HepG2 (cell line): ENCODE results near the gene JMJD8. TPM values are rescaled to one million over a fixed set of nuclear protein-coding genes. Genes with fewer than 3 reads are reported as not detected.

Experiments
- AKNA ChIP-seq: sonication (generic); formaldehyde crosslinking; IDR thresholded peaks from 2 replicates; pipeline ENCODE4 v1.4.0; 2020; ENCODE audit warnings: missing genetic modification reagents, borderline replicate concordance
- DR1 ChIP-seq: sonication (generic); formaldehyde crosslinking; IDR thresholded peaks from 2 replicates; pipeline ENCODE4 v1.8.0; 2021; ENCODE audit warnings: mild to moderate bottlenecking, missing genetic modification reagents, inconsistent platforms
- HNF1A ChIP-seq, 2 experiments: sonication (generic) in 1 of 2; formaldehyde crosslinking in 1 of 2; IDR thresholded peaks; 2 replicates each; pipeline versions ENCODE4 v1.4.0 to v1.6.1; 2016 to 2020; ENCODE audit warnings: borderline replicate concordance in 1 of 2, low read depth in 1 of 2, mild to moderate bottlenecking in 1 of 2, missing genetic modification reagents in 1 of 2
- MTA1 ChIP-seq: sonication (generic); formaldehyde crosslinking; IDR thresholded peaks from 2 replicates; pipeline ENCODE4 v1.4.0; 2020; ENCODE audit warnings: missing genetic modification reagents, mild to moderate bottlenecking, borderline replicate concordance
- NKX3-1 ChIP-seq: sonication (generic); formaldehyde crosslinking; IDR thresholded peaks from 2 replicates; pipeline ENCODE4 v1.5.0; 2020; ENCODE audit warnings: missing genetic modification reagents
- RNF2 ChIP-seq: fragments of 450-650 bp; conservative IDR thresholded peaks from 2 replicates; pipeline ENCODE4 v1.6.1; 2016; ENCODE audit warnings: low read depth
- TFDP1 ChIP-seq: IDR thresholded peaks from 2 replicates; pipeline ENCODE4 v1.6.1; 2016; ENCODE audit warnings: missing compliant biosample characterization, missing genetic modification reagents, borderline replicate concordance
- TGIF2 ChIP-seq: IDR thresholded peaks from 2 replicates; pipeline ENCODE4 v1.6.1; 2016; ENCODE audit warnings: control low read depth, missing compliant biosample characterization
- ZFX ChIP-seq: sonication (generic); formaldehyde crosslinking; IDR thresholded peaks from 2 replicates; pipeline ENCODE4 v1.4.0; 2020; ENCODE audit warnings: mild to moderate bottlenecking, low read depth, missing genetic modification reagents, moderate library complexity
- ZKSCAN1 ChIP-seq: fragments of 150-350 bp; IDR thresholded peaks from 2 replicates; pipeline ENCODE4 v1.6.1; 2014; ENCODE audit warnings: low read length
- ZNF225 ChIP-seq: sonication (generic); formaldehyde crosslinking; IDR thresholded peaks from 2 replicates; pipeline ENCODE4 v1.4.0; 2020; ENCODE audit warnings: mild to moderate bottlenecking, missing genetic modification reagents
- ZNF761 ChIP-seq: sonication (generic); formaldehyde crosslinking; conservative IDR thresholded peaks from 2 replicates; pipeline ENCODE4 v1.4.0; 2020; ENCODE audit warnings: mild to moderate bottlenecking, missing genetic modification reagents
- ZSCAN20 ChIP-seq: sonication (generic); formaldehyde crosslinking; IDR thresholded peaks from 2 replicates; pipeline ENCODE4 v1.4.0; 2020; ENCODE audit warnings: missing genetic modification reagents, mild to moderate bottlenecking, borderline replicate concordance
- polyA plus RNA-seq, 8 experiments: library from polyadenylated mRNA; depleted of rRNA in 3 of 8; stranded (reverse) in 7 of 8; unstranded in 1 of 8; fragments of >200 nt; fragmentation: Illumina TruSeq in 4 of 8; extraction: Trizol in 4 of 8; gene quantifications; 2 replicates each; pipeline versions ENCODE4 v1.2.1 to v1.2.3, GENCODE V29; 2011 to 2016; ENCODE audit warnings: low read depth in 4 of 8, missing spikeins in 1 of 8, mixed read lengths in 1 of 8; ENCODE audit not compliant: insufficient read depth in 1 of 8
- total RNA-seq, 5 experiments: library from RNA; depleted of rRNA; stranded (reverse); fragments of >200 nt; fragmentation: Illumina TruSeq; extraction: Trizol; gene quantifications; 2 replicates each; pipeline ENCODE4 v1.2.3, GENCODE V29; 2016; ENCODE audit warnings: low read depth in 1 of 5

The JMJD8 gene
- total and polyA plus RNA-seq, 2 of the 13 experiments (the other 11 are each of a cell fraction or from before 2014, with no cell fraction given): 2.6 to 11.8 TPM

- TF ChIP-seq TFDP1 (CRISPR knock-in tag) (0 out of 2 replicates have a peak, but pooled peaks have one; percentile 9), ZNF761 (CRISPR knock-in tag) (no peak), MTA1 (CRISPR knock-in tag) (peak; percentile 9; the same call in 1 of the 2 replicates), ZSCAN20 (CRISPR knock-in tag) (0 out of 2 replicates have a peak, but pooled peaks have one; percentile 19), ZKSCAN1 (no peak), ZFX (CRISPR knock-in tag) (peak; percentile 59; the same call in 1 of the 2 replicates), TGIF2 (CRISPR knock-in tag) (0 out of 2 replicates have a peak, but pooled peaks have one; percentile 24), ZNF225 (CRISPR knock-in tag) (no peak), DR1 (CRISPR knock-in tag) (no peak), NKX3-1 (CRISPR knock-in tag) (no peak), AKNA (CRISPR knock-in tag) (no peak), HNF1A (IDR thresholded peaks at IDR 0.05; ENCODE audit: low read depth) (no peak), HNF1A (CRISPR knock-in tag; IDR thresholded peaks at IDR 0.05; ENCODE audit: borderline replicate concordance) (no peak), RNF2 (peak; percentile 38; the same call in 1 of the 2 replicates)
Measured at GRCh38 chr16:715477-716199, 31.5 kb upstream of the JMJD8 start (continued).
